HG03280 (cell line): ENCODE measurements around the gene DUXB.

Experiments used
- ATAC-seq: cut with Tn5 transposase; IDR thresholded peaks from one replicate; pipeline ENCODE4 v1.9.1; 2021; ENCODE audit warnings: mild to moderate bottlenecking, moderate library complexity; ENCODE audit not compliant: unreplicated experiment

Gene DUXB

DNA sequence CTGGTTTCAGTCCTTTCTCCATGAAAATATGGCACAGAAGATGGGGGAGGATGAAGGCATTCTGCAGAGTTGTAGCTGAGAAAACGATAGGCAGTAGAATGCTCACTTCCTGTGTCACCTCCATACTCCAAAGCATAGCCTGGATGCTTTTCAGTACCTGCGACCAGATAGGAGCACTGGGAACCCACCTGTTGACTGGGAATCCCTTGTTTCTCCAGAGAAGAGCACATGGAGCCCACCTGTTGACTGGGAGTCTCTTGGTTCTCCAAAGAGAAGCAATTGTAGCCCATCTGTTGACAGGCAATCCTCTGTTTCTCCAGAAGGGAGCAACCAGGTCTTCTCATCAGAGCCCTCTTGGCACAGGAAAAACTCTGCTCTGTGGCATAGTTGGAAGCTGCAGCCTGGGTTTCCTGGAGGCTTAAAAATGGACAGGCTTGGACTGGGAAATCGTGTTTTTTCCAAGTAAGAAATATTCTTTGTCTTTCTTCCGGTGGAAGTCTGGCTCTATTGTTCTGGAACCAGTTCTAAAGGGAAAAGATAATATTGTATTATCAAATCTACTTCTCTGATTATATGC lies 40.4 kb downstream of the DUXB start:
- no peak for ATAC-seq

DNA sequence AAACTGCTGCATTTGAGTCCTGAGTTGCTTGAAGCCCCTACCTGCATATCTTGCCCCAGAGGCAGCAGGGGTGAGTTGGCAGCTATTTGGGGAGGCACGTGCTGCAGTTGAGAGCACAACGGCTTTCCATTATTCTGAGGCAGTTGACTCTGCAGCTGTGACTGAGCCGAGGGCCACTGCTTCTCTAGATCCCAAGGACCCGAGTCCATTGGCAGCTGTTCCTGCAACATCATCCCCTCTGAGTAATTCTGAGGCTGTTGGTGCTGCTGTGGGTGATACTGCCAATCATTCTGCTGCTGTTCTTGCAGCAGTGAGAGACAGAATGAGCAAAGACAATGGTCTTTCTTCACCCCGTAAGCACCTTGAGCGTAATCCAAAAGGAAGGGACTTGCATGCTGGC lies 40.9 kb downstream of the DUXB start:
- ATAC-seq, result no peak

GRCh38 chr16:75658175-75658574 lies 43.1 kb downstream of the DUXB start:
- no peak for ATAC-seq

GRCh38 chr16:75653922-75654321 lies 47.3 kb downstream of the DUXB start:
- no peak for ATAC-seq

DNA sequence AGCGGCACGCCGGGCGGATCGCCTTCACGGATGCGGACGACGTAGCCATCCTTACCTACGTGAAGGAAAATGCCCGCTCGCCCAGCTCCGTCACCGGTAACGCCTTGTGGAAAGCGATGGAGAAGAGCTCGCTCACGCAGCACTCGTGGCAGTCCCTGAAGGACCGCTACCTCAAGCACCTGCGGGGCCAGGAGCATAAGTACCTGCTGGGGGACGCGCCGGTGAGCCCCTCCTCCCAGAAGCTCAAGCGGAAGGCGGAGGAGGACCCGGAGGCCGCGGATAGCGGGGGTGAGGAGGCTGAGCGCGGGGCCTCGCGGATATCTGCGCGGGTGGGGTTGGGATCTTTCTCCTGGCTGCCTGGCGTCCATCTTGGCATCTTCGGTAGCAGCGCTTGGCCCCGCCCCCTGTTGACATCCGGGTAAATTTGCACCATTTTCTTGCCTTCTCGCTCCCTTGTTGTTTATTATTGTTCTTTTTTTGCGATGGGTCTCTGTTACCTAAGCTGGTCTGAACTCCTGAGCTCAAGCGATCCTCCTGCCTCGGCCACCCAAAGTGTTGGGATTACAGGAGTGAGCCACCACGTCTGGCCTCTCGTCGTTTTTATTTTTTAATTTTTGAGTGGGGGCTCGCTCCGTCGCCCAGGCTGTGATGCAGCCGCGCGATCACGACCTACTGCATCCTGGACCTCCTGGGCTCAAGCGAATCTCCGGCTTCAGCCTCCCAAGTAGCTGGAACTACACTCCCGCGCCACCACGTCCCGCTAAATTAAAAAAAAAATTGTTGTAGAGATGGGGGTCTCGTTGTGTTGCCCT lies 52.8 kb downstream of the DUXB start:
- ATAC-seq, result peak; percentile 35

DNA sequence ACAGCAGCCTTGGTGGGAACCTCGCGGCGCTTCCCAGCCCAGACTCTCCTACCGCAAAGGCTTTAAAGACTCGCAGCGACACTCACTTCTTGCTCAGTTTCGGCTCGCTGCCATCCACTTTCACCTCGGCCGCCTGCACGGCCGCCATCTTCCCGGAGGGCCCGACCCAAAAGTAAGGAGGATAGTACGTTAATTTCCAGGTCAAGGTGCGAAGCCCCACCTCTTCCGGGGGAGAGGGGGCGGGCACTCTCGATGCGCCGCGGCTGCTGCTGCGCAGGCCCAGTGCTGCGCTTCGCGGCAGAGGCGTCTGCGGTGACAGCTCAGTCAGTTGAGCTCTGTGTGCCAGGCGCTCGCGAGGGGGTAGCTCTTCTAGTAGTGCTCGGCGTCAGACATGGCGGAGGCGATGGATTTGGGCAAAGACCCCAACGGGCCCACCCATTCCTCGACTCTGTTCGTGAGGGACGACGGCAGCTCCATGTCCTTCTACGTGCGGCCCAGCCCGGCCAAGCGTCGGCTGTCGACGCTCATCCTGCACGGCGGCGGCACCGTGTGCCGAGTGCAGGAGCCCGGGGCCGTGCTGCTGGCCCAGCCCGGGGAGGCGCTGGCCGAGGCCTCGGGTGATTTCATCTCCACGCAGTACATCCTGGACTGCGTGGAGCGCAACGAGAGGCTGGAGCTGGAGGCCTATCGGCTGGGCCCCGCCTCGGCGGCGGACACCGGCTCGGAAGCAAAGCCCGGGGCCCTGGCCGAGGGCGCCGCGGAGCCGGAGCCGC lies 53.6 kb downstream of the DUXB start, which contains the start of the genes KARS1 and TERF2IP:
KARS1 (minus strand) TSS at position 174 of the 773 bp plus-strand sequence; CDS start at position 148, 26 bp downstream.
TERF2IP (plus strand) TSS at position 282 of the 773 bp plus-strand sequence; CDS start at position 392, 110 bp downstream.
- ATAC-seq, result peak; percentile 84

DNA sequence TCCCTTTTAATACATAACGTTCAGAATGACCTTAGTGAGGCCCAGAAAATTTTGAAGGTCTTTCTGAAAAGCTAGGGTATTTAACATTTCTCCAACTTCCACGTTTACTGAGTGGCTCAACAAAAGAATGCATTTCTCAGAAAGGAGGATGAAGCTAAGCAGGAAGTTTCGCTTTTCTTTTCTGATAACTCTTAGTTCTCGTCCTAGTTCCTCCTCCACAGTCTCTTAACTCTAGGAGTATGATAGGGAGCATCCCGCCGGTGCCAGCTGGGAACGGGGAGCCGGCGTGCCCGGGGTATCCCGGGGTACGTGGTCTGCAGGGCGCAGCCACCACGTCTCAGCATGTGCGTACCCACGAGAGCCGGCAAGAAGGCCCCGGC lies 54.2 kb downstream of the DUXB start:
- peak; percentile 1 for ATAC-seq

DNA sequence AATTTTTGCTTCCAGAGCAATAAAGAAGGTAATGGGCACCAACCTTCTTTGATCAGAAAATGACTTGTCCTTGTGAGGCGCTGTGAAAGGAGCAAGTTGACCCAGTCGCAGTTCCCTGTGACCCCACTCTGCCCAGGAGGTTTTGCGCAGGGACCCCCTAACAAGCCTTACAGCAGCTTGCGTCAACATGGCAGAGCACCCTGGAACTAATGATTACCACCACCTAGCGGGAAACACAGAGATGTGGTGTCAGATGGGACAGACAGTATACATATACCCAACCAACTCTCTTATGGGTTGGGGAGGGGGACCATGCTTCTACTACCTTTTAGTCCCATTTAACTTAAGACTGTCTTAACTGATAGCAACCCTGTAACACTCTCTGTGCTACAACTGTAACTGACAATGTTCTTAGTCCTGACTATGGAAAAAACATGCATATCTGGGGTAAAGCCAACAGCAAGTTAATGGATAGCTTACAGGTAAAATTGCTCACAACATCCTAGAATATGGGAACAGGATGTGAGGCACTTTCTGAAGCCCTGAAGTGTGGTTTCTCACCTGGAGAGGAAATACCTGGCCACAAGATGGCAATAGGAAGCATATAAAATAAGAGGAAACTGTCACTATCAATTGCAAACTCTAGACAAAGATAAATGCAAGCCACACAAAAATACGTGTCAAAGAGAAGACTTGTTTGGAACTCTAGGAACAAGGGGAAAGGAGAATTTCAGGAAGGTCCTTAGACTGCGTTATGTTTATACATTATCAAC lies 56.8 kb downstream of the DUXB start:
- ATAC-seq, result no peak
